H1 (cell line): Measurements from ENCODE around the gene EEF1AKMT1. TPM values are rescaled to one million over a fixed set of nuclear protein-coding genes. Genes with fewer than 3 reads are reported as not detected.

Experiments used
- CBX5 ChIP-seq: fragments of 300-800, 300-1000 bp; sonication (generic); IDR thresholded peaks from 2 replicates; pipeline ENCODE4 v1.7.1; 2016; ENCODE audit warnings: antibody characterized with exemption, low read length, low read depth
- GTF2F1 ChIP-seq: IDR thresholded peaks from 2 replicates; pipeline ENCODE4 v1.6.1; 2012; ENCODE audit warnings: low read depth, low read length, improper control_type of control experiment, borderline replicate concordance
- SP4 ChIP-seq: IDR thresholded peaks from 2 replicates; pipeline ENCODE4 v1.6.1; 2012; ENCODE audit warnings: low read length, inconsistent platforms
- polyA plus RNA-seq, 7 experiments: library from polyadenylated mRNA; depleted of rRNA in 3 of 7; stranded (reverse) in 5 of 7; unstranded in 2 of 7; fragments of >200 nt in 5 of 7; fragments of 200-250 nt in 2 of 7; gene quantifications; 1 replicate in 5 of 7; 2 replicates in 1 of 7; 4 replicates in 1 of 7; pipeline versions ENCODE4 v1.2.1 to v1.2.3, GENCODE V29; 2011 to 2013; ENCODE audit warnings: missing spikeins in 2 of 7, mixed read lengths in 2 of 7
- total RNA-seq: library from RNA; stranded (reverse); fragmentation: NEBNext Ultra II Directional; extraction: Animal tissue kit (Norgen Biotek cat#: 25700); gene quantifications from 2 replicates; pipeline ENCODE4 v1.2.1, GENCODE V29; 2021

Gene EEF1AKMT1
- total and polyA plus RNA-seq, 2 of the 8 experiments (the other 6 are each of a cell fraction or from before 2014, with no cell fraction given): 3.1 to 4.1 TPM

- TF ChIP-seq GTF2F1 (no peak), CBX5 (no peak), SP4 (no peak)
Measured at GRCh38 chr13:20738616-20739015, 35.1 kb downstream of the EEF1AKMT1 start (continued).
